HuH-7.5 (cell line): ENCODE data around the gene CD274.

Experiments
- DNase-seq: peaks from one replicate; pipeline ENCODE4 v3.0.0; 2011; ENCODE audit warnings: low spot score

CD274 gene

DNA sequence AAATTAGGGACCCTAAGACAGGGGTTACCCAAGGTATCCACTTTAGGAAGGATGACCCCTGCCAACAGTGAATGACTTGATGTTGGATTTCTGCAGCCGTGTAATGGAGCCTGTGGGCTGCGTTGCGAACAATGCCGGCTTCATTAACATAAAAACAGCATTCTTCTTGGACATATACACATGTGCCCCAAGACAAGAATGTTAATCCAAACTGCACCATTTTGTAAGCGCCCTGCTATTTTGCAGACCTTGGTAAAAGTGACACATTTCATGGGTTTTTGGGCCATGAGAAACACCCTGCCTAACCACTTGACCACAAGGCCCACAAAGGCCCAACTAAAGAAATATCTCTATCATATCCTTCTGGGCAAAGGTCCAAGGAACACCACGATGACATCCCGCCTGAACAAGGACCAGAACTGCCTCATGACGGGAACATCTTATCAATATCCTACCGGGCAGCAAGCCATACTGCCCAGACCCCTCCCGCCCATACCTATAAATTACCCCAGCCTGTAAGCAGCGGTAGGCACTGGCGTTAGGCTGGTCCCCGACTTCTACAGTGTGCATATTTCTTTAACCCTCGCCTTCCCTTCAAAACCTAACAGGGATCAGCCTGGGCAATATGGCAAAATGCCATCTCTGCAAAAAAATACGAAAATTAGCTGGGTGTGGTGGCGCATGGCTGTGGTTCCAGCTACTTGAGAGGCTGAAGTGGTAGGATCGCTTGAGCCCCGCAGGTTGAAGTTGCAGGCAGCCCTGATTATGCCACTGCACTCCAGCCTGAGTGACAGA, 50.3 kb downstream of the CD274 start:
- DNase-seq, result no peak

DNA sequence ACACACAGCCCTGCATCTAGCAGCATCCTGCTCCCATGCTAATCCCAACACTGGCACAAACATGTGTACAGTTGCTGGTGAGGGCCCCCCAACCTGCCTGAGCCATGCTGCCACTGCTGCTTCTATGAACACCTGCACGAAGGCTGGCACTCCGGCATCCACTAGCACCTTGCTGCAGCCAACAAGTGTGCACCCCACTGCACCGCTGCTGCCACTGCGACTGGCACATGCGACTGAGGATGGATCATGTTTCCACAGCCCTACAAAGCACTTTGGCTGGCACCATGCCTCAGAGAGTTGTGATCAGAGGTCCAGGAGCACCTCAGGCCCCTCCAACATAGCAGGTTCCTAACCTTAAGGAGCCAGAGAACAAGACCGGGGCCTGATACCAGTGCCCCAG, 52.2 kb downstream of the CD274 start:
- no peak for DNase-seq

DNA sequence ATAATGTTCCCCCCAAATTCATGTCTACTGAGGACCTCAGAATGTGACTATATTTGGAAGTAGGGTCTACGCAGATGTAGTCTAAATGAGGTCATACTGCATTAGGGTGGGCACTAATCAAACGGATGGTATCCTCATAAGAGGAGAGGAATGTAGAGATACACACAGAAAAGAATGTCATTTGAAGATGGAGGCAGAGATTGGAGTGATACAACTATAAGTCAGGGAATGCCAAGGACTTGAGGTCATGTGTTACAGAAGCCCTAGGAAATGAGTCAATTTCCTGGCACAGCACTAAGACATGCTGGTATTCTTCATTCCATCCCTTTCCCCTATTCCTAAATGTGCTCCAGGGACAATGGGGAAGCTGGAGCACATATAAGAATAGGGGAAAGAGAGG, 59.2 kb downstream of the CD274 start:
- DNase-seq, result no peak

DNA sequence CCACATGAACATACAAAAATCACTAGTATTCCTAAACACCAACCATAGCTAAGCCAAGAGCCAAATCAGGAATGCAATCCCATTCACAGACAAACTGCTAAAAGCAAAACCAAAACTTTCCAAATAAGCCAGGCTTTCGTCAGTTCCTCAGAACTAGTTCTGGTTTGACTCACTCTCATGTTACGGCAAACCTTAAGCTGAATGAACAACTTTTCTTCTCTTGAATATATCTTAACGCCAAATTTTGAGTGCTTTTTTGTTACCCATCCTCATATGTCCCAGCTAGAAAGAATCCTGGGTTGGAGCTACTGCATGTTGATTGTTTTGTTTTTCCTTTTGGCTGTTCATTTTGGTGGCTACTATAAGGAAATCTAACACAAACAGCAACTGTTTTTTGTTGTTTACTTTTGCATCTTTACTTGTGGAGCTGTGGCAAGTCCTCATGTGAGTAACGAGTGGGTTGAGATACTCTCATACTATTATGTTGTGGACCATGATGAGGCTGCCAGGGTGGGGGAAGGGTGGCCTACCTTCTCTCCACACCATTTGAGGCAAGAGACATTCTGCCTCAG, 60.1 kb downstream of the CD274 start, which contains the start of gene PDCD1LG2:
TSS of gene PDCD1LG2 (plus strand) at position 172 of the 572 bp plus-strand sequence. CDS start 12,016 bp downstream, outside the sequence.
- DNase-seq, result no peak

DNA sequence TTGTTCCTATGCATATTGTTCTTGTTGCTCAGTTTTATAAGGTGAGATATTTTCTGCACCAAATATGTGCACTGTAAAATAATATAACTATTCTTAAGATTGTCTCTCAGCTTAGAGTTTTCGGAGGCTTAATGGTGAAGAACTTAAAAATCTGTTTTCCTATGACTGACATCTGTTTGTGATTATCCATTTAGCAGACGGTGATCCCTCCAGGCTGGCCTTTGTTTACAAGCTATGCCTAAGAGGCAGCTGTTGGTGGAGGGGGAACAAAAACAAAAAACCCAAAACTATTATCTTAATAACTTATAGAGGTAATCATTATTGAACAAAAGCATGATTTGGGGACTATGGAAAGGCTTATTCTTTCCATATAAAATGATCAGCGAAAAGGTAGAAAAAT, 60.6 kb downstream of the CD274 start:
- no peak for DNase-seq

DNA sequence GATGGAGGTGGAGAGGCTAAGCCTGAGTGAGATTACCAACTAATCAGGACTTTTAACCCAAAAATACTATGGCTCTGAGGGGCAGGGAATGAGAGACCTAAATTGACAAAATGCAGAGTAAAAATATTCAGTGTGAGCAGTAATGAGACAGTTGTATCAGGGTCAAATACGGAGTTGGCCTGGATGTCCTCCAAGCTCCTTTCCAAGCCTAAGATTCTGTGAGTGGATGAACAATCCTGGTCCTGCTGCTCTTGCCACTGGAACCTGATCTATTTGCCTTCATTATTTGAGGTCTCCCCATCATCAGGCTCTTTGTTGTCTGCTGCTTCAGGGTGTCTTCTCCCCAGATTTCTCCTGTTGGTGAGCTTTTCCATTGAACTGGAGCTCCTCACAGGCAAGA, 61.1 kb downstream of the CD274 start:
- DNase-seq, result no peak

DNA sequence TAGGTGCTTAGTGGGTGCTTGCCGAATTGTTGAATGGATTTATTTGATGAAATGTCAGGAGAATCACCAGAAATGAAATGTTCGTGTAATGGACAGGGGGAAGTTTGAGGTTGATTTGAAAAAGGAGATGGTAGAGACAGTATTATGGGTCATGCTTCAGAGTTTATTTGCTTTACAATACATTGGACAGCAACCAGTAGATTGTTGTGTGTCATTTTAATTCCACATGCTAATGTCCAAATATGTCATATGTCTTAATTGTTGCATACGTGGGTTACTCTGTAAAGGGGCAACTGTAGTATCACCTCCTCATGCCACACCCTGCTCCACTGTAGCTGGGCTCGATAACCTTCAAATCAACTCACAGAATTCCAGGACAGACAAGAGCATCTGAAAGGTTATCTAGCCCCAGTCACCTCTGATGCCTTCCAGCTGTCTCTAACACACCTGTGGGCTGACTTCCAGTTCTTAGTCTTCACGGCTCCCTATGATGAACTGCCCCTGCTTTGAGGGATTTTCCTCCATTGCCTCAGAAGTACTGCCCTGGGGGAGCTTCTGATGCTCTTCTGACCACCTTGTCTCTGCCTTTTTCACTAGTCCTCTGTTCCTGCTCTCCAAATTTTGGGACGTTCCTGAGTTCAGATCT, 61.7 kb downstream of the CD274 start:
- no peak for DNase-seq

DNA sequence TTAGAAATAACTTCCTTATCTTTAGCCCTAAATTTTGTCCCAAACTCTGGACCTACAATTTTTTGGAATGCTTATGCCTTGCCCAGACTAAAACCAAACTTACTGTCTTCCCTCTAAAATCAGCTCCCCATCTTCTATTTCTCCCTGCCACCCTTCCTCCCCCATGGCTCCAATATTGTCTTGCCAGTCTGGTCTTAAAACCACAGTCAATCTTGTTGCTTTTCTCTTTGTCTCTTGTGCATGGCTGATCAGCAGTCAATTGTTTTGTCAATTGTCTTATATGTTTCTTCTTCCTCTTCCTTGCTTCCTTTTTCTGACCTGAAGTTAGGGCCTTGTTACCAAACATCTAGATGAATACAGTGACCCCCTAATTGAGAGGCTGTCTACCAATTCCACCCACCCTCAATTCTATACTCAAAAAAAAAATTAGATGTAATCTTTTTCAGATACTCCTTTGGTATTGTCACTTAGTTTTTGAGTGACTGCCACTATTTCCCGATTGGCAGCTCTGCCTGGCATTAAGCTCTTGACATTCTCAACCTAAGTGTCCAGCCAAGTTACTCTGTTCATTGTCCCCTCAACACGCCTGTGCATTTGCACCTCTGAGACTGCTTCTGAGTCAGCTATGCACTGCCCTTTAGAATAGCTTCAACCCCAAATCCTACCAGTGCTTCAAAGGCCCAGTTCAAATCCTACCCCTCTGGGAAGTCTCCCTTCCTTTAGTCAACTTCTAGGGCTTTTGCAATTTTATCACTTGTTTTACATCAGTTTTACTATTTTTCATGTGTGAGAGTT, 62.5 kb downstream of the CD274 start:
- no peak for DNase-seq

DNA sequence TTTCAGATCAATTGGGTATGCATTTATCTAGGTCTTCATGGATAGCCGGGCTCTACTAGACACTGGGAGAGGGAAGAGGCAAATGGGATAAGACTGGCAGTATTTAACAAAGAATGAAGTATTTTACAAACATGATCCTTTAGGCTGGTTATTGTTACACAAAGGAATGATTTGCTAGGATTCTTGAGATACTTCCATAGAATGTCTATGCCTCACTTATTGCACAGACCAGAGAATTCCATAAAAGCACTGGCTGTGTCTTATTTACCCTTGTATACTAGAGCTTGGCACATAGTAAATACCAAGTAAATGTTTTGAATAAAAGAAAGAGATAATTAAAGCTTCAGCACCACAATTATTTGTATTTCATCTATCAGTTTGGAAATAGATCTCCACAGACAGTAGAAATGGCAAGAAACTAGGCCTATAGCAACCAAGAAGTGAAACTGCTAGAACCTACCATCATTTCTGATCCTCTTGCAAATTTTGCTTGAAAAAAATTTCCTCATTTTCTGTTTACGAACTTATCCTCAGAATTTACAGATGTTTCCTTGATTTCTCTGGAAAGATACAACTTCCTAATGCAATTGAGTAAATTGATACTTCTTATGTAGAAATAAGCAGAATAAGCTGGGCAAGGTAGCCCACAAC, 63.7 kb downstream of the CD274 start:
- no peak for DNase-seq

DNA sequence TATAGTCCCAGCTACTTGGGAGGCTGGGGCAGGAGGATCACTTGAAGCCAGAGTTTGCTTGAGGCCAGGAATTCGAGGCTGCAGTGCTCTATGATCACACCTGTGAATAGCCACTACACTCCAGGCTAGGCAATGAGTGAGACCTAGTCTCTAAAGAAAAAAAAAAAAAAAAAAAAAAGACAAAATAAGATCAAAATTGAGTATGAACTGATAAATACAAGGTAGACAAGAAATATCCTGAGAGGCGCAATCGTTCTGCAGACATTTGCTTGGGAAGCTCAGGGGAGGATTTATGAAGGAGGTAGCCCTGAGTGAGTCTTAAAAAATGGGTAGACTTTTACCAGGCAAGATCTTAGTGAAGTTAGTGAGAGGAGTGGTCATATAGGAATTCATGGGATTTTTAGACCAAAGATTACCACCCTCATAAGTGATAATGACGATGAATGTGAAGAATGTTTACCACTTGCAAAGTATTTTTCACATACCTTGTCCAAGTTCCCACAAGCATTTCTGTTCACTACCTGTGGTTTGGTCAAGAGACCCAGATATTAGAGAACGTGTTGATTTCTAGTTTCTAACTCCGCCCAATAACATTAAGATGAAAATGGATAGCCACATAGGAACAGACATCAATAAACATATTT, 64.4 kb downstream of the CD274 start:
- DNase-seq, result no peak

DNA sequence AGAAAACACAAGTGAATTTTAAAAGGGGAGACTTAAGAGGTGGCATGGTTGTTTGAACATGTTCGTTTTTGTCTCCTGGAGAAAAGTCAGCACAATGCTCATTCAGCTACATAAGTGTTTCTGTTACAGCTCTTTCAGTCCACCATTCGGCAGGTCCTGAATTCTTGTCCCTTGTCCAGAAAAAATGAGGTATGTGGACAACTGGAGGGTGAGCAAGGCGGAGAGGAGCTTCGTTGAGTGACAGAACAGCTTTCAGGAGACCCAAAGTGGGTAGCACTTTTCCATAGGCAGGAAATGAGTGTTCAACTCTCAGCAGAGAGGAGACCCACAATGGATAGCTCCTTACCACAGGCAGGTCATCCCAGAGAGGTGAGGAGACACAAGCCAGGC, 64.9 kb downstream of the CD274 start:
- no peak for DNase-seq

DNA sequence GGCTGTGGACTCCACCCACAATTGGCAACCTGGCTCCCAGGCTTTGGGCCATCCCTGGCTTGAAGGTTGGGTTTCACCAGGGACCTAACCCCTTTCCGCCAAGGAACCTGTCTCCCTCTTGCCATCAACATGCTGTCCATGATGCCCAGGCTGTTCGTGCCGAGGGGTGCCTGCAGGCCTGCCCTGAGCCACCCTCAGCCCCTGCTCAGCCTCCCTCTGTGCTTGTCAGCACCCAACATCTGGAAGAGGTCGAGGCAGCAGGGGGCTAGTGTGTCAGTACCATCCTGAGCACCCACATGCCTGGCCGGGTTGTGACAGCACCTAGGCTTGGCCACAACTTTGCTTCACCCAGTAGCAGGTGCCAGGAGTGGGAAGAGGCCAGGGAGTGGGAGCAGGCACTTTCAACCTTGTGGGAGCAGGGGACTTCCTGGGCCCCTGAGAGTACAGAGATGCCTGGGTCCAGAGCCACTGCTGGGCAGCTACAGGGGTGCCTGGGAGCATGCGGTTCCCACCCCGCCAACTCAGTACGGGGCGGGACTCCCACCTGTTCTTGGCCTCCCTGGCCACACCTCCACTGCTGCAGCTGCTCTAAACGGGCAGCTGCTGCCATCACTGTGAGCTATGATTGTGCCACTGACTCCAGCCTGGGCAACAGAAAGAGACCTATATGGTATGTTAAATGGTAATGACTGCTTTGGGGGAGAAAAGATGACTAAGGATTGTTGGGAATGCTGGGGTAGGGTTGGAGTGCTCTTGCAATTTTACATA, 66.3 kb downstream of the CD274 start:
- no peak for DNase-seq

DNA sequence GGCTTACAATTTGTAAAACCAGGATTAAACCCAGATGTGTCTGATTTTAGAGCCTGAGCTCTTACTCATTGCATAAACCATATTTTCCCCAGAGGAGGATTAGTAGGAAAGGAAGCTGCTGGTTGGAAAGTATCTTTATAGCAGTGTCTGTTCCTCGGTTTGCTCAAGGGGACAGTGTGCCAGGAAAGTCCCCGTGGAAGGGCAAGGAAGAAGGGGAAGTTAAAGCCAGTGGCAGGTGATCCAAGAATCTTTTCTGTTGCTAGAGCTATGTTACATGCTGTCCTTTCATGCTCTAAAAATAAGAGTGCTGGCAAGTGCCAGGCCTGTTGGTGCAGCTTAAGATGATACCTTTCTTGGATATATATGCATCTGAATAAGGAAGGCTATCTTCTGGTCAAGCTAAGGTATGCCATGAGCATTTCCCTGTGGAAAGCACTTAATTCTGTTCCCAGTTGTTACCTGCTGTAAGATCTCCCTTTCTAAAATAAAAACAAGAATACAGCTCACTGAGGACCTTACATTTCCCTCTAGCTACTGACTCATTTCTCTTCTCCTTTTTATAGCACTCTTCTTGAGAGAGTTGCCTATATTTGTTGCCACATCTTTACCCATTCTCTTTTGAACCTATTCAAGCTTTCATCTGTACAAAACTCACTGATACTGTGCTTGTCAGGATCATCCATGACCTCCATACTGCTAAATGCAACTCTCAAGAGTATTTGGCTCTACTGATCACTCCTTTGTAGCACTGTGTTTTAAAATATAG, 68.0 kb downstream of the CD274 start:
- no peak for DNase-seq

DNA sequence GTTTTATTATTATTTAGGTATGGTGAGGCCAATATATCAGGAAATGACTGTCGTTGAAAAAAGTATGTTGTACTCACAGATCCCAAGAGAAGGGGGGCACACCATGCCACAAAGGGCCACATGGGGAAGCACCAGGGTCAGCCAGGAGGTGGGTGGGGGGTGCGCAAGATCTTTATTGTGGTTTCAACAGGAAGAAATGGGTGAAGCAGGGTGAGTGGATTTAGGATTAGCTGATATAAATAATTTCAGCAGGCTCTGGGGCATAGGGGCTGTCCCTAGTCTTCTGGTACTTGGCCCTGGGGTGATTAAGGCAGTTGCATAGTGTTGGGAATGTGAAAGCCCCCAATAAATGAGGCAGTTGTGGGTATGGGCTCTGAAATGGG, 68.6 kb downstream of the CD274 start:
- no peak for DNase-seq
